HG03066 (cell line): Measurements from ENCODE around the gene CPE.

ENCODE experiments used
- ATAC-seq: cut with Tn5 transposase; IDR thresholded peaks from one replicate; pipeline ENCODE4 v1.9.1; 2021; ENCODE audit warnings: low read depth; ENCODE audit not compliant: unreplicated experiment

Gene CPE

DNA sequence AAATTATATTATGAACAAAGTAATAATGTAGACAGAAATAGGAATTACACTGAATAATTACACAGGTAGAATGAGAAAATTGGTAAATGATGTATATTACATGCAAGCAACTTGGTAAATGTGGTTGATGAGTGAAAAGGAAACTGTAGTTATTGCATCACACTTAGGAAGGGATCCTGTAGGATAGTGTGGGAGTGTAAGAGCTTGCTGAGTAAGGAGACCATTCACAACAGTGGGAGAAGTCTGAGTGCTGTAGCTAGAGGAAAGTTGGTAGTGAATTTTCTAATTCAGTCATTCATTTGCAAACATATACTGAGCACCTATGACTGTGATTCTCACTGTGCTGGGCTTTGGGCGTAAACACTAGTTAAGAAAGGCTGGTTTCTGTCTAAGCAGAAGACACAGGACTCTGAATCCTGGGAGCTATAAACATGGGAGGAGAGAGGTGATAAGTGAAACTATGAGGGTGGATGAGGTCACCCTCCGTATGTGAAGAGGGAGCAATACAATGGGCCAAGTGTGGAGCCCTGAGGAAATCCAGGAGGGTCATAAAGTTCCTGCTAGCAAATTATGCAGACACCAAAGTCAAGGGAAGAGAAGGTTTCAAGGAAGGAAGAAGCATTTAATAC is 14.2 kb upstream of the CPE start:
- ATAC-seq = no peak

DNA sequence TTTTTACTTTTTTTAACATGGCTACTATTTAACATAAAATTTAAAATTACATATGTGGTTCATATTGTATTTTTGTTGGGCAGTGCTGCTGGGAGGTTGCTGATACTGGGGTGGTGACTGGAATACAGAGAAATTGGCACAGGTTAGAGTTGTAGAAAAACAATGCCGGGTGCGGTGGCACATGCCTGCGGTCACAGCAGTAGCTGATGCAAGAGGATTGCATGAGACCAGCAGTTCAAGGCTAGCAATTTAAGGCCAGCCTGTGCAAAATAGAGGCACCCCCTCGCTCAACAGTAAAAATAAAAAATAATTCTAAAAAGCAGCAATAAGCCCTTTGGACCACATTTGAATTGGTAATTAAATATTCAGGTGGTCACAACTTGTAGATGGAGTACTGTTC is 11.8 kb upstream of the CPE start:
- ATAC-seq = no peak

- no peak for ATAC-seq
Observed at GRCh38 chr4:165368114-165368513, 10.7 kb upstream of the CPE start.

GRCh38 chr4:165368567-165368966 is 10.2 kb upstream of the CPE start:
- no peak for ATAC-seq

GRCh38 chr4:165369522-165369921 is 9.3 kb upstream of the CPE start:
- no peak for ATAC-seq

- ATAC-seq = no peak
Observed at GRCh38 chr4:165370530-165370929, 8.3 kb upstream of the CPE start.

DNA sequence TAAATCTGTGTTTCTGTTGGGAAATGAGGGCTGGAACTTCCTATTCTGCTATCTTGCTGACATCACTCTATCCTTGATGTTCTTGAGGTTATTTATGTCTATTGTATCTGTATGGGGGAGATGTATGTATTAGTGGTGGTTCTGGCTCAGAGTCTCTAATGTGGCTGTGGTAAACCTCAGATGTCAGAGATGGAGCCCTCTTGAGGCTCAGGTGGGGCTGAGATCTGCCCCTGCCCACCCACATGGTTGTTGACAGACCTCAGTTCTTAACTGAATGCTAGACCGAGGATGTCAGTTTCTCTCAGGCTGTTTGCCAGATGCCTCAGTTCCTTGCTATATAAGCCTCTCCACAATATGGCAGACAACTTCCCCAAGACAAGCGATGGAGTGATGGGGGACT is 3.3 kb upstream of the CPE start:
- ATAC-seq = no peak

DNA sequence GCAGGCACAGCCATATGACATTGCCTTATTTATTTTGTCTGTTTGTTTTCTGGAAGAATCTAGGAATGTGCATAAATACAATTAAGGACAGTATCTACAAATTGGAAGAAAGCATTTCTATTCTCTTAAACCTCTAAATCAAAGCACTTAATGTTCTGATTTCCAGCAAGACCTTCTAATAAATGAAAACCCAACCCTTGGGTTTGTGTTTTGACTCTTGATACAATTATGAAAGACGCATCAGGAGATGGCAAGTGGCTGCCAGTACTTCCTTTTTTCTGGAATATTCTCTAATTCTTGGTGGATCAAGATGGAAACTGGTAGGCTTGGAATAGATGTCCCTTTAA is 437 bp upstream of the CPE start:
- peak; percentile 13 for ATAC-seq

GRCh38 chr4:165379678-165380064 is 863 bp downstream of the CPE start:
- no peak for ATAC-seq

- ATAC-seq = no peak
Observed at GRCh38 chr4:165380805-165381204, 2.0 kb downstream of the CPE start.

DNA sequence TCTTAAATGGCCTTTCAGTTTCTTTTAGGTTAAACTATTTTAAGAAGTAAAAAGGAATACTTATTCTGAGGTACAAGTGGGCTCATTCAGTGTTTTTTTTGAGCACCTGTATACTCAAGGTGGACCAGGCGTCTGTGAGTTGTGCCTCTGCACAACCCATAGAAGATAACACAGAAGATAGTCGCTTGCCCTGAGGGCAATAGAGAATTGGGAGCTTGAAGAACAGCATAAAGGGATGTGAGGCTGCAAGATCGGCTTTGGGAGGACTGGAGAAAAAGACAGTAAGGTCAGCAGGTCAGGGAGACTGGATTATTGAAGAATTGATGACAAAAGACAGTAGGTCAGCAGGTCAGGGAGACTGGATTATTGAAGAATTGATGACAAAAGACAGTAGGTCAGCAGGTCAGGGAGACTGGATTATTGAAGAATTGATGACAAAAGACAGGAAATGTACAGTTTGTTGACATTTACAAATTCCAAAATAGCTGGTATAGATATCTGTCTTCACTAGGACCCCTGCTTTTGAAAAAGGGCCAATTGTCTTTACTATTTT is 3.1 kb downstream of the CPE start:
- ATAC-seq = no peak

- ATAC-seq = no peak
Observed at GRCh38 chr4:165382640-165383039, 3.8 kb downstream of the CPE start.

- no peak for ATAC-seq
Observed at GRCh38 chr4:165383591-165384073, 4.8 kb downstream of the CPE start.

DNA sequence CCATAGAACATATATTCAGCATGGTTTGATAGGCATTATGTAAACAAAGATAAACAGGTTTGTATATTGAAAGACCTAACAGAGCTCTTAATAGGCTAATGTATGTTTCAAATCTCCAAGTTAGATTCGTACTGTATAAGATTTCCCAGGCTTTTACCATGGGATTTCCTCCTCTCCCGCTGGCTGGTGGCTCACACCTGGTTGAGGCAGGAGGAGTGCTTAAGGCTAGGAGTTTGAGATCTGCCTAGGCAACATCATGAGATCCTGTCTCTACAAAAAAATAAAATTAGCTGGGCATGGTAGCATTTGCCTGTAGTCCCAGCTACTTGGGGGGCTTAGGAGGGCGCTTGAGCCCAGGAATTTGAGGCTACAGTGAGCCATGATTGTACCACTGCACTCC is 5.4 kb downstream of the CPE start:
- ATAC-seq = no peak

DNA sequence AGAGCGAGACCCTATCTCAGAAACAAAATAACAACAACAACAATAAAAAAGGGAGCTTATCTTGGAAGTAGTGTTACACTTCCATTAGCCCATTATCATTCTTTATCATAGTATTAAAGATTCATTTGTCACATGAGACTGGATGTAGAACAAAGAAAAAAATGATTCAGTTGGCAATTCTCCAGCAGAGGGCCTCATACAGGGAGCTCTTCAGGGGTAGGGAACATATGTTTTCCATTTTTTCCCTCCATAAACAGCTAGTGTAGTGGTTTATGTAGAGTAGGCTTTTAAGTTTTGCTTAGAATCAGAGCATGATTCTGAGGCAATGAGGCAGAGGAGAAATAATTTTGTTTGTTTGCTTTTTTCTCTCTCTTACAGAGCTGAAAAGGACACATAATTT is 5.8 kb downstream of the CPE start:
- ATAC-seq = no peak

DNA sequence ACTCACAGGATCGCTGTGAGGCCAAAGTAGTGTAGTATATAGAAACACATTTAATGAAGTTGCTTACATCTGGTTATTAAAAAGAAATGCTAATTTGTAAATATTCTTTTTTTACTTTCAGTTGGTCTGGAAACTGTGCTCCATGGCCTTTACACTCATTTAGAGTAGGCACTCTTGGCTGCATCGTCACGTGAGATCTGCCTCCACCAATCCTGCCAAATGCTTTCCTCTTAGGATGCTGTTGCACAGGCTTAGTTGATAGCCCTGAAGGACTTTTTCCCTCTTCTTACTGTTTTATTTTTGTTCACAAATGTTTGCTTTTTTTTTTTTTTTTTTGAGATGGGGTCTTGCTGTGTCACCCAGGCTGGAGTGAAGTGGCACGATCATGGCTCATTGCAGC is 6.3 kb downstream of the CPE start:
- ATAC-seq = no peak

GRCh38 chr4:165386328-165386727 is 7.5 kb downstream of the CPE start:
- no peak for ATAC-seq

DNA sequence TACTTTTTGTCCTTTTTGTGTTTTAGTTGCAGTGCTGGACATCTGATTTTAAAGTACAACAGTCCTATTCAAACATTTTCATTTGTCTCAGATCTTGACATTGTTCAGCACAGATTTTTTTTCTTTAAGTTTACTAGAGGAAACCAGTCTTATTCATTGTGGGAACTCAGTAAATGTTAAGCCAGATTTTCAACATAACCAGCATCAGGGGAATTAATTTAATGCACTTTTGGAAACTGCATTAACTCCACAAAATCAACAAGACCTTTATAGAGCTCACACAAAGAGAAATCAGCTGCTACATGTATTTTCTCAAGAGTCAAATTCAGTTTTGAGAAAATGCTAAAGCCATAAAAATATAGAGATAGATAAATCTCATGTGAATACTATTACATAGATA is 9.9 kb downstream of the CPE start:
- ATAC-seq = no peak

- ATAC-seq = no peak
Observed at GRCh38 chr4:165393051-165393450, 14.2 kb downstream of the CPE start.

- ATAC-seq = no peak
Observed at GRCh38 chr4:165393704-165394103, 14.9 kb downstream of the CPE start.

DNA sequence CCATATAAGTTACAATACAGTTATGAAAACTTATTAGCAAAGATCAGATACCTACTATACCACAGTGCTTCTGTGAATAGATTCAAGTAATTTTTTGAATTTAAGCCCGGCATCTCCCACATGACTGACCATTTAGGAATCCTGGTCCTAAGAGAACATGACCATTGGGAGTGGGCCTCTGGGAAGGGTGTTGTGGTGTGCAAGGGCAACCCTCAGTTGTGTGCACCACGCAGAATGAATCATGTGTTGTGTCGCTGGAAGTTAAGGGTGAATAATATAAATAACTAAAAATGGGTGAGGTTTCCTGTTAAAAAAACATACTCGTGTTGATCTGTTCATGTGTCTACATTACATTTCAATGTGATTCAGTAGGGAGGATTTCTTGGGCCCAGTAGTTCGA is 15.5 kb downstream of the CPE start:
- ATAC-seq = no peak

- no peak for ATAC-seq
Observed at GRCh38 chr4:165398570-165398969, 19.8 kb downstream of the CPE start.

DNA sequence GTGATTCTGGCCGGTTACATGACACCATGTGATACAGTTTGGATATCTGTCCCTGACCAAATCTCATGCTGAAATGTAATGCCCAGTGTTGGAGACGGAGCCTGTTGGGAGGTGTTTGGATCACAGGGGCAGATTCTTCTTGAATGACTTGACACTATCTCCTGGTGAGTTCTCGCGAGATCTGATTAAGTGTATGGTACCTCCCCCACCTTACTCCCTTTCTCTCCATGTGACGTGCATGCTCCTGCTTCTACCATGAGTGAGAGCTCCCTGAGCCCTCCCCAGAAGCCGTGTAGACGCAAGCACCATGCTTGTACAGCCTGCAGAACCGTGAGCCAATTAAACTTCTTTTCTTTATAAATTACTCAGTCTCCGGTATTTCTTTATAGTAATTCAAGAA is 23.6 kb downstream of the CPE start:
- no peak for ATAC-seq
